Measurements from ENCODE around the gene LMO7.

DNA sequence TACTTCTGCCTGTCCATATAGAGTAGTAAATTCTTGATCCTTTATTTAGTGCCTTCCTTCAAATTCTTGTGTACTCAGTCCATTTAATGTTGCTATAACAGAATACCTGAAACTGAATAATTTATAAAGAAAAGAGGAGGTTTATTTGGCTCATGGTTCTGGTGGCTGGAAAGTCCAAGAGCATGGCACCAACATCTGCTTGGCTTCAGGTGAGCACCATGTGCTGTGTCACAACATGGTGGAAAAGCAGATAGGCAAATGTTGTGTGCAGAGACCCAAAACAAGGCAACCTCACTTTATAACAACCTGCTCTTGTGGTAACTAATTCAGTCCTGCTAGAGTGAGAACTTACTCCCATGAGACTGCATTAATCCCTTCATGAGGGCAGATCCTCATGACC lies 195.3 kb downstream of the LMO7 start:
- TF ChIP-seq POLR2AphosphoS5 (IDR thresholded peaks at IDR 0.05) (no peak), POLR2A (IDR thresholded peaks at IDR 0.05) (no peak)

Data from breast epithelium (tissue), 3 donors.